ENCODE measurements around the gene CYP4F12.

CYP4F12 gene

GRCh38 chr19:15717809-15718208 lies 44.9 kb downstream of the CYP4F12 start:
- DNase-seq, result no peak

GRCh38 chr19:15721268-15721667 lies 48.4 kb downstream of the CYP4F12 start:
- DNase-seq, result no peak

- no peak for DNase-seq
Measured at GRCh38 chr19:15722956-15723355, 50.1 kb downstream of the CYP4F12 start.

- no peak for DNase-seq
Measured at GRCh38 chr19:15727724-15728123, 54.8 kb downstream of the CYP4F12 start, which contains the start of gene OR10H2. Gene OR10H2, plus strand, starts transcription at chr19:15728024. Its CDS starts 20 bp downstream, at chr19:15728044.

- no peak for DNase-seq
Measured at GRCh38 chr19:15730538-15730937, 57.7 kb downstream of the CYP4F12 start.

- no peak for DNase-seq
Measured at GRCh38 chr19:15732388-15732787, 59.5 kb downstream of the CYP4F12 start.

DNA sequence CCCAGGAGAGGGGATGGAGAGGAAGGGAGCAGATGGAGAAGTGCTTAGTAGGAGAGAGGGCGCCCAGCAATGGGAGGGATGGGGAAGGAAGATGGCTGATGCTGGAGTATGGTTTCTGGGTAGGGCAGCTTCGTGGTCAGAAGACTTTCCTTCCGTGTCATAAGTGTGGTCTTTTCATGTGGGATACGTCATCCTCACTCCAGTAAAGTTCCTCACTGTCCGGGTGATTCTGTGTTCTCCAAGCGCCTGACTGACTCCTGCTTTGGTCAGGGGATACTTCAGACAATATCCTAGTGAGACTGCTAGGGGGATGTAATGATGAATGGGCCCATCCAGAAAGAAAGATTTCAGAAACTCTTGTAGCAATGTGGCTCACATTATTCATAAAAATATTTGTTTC lies 61.0 kb downstream of the CYP4F12 start:
- DNase-seq, result no peak

- DNase-seq, result no peak
Measured at GRCh38 chr19:15737722-15738121, 64.8 kb downstream of the CYP4F12 start, which contains the start of gene OR10H3. Gene OR10H3, plus strand, starts transcription at chr19:15737985. Its CDS starts 3,408 bp downstream, at chr19:15741393.

GRCh38 chr19:15740785-15741184 lies 67.9 kb downstream of the CYP4F12 start:
- no peak for DNase-seq
